DND-41 (cell line): Measurements from ENCODE around the gene SPNS2.

Experiments used
- ATAC-seq: fragments of 200-7000 bp; cut with Tn5 transposase; 3 replicates; pipeline ENCODE4 v1.9.1; 2021; ENCODE audit warnings: low read depth; ENCODE audit not compliant: insufficient read depth
- DNase-seq: peaks from one replicate; pipeline ENCODE4 v3.0.0-alpha.2; 2020
- H2AFZ ChIP-seq: 2 replicates; pipeline ENCODE4 v1.6.0; 2012; ENCODE audit warnings: low read depth, low read length
- H3K27ac ChIP-seq: 2 replicates; pipeline ENCODE4 v1.5.1; 2012; ENCODE audit warnings: low read length, inconsistent platforms
- H3K27me3 ChIP-seq: fragments of 200-600 bp; sonication (generic); 2 replicates; pipeline ENCODE4 v1.6.0; 2012; ENCODE audit warnings: low read length, mild to moderate bottlenecking, inconsistent platforms; ENCODE audit not compliant: insufficient read depth, poor library complexity
- H3K36me3 ChIP-seq: 2 replicates; pipeline ENCODE4 v1.5.1; 2012; ENCODE audit warnings: low read length, inconsistent platforms; ENCODE audit not compliant: insufficient read depth
- H3K4me1 ChIP-seq: 2 replicates; pipeline ENCODE4 v1.5.1; 2012; ENCODE audit warnings: mild to moderate bottlenecking, low read length; ENCODE audit not compliant: insufficient read depth
- H3K4me2 ChIP-seq: 2 replicates; pipeline ENCODE4 v1.6.0; 2012; ENCODE audit warnings: mild to moderate bottlenecking, moderate library complexity, low read length, inconsistent platforms; ENCODE audit not compliant: insufficient read depth
- H3K4me3 ChIP-seq, 2 experiments: fragments of 200-600 bp in 1 of 2; shearing (Covaris generic) in 1 of 2; 2 replicates each; pipeline ENCODE4 v1.5.1; 2012 to 2016; ENCODE audit warnings: inconsistent platforms in 2 of 2, low read length in 2 of 2, mild to moderate bottlenecking in 2 of 2, low read depth in 1 of 2, moderate library complexity in 1 of 2
- H3K79me2 ChIP-seq: 2 replicates; pipeline ENCODE4 v1.6.0; 2012; ENCODE audit warnings: low read length, inconsistent platforms; ENCODE audit not compliant: insufficient read depth
- H3K9ac ChIP-seq: 2 replicates; pipeline ENCODE4 v1.6.0; 2012; ENCODE audit warnings: low read depth, mild to moderate bottlenecking, inconsistent platforms, low read length, moderate library complexity
- H3K9me3 ChIP-seq: 2 replicates; pipeline ENCODE4 v1.5.1; 2012; ENCODE audit warnings: low read length, moderate library complexity, mild to moderate bottlenecking, inconsistent platforms; ENCODE audit not compliant: insufficient read depth, severe bottlenecking
- H4K20me1 ChIP-seq: 2 replicates; pipeline ENCODE4 v1.6.0; 2012; ENCODE audit warnings: low read length; ENCODE audit not compliant: insufficient read depth
- EZH2 ChIP-seq: IDR thresholded peaks from 3 replicates; pipeline ENCODE4 v1.6.1; 2012; ENCODE audit warnings: borderline replicate concordance, low read depth, mild to moderate bottlenecking, moderate library complexity, low read length, inconsistent platforms; ENCODE audit not compliant: severe bottlenecking
- TF ChIP-seq, protein P1 (sequence below): IDR thresholded peaks from 2 replicates; pipeline ENCODE4 v1.5.1; 2012; ENCODE audit warnings: borderline replicate concordance, low read length, moderate library complexity, mild to moderate bottlenecking; ENCODE audit not compliant: poor library complexity, severe bottlenecking; ENCODE audit errors: extremely low read depth

SPNS2 gene

DNA sequence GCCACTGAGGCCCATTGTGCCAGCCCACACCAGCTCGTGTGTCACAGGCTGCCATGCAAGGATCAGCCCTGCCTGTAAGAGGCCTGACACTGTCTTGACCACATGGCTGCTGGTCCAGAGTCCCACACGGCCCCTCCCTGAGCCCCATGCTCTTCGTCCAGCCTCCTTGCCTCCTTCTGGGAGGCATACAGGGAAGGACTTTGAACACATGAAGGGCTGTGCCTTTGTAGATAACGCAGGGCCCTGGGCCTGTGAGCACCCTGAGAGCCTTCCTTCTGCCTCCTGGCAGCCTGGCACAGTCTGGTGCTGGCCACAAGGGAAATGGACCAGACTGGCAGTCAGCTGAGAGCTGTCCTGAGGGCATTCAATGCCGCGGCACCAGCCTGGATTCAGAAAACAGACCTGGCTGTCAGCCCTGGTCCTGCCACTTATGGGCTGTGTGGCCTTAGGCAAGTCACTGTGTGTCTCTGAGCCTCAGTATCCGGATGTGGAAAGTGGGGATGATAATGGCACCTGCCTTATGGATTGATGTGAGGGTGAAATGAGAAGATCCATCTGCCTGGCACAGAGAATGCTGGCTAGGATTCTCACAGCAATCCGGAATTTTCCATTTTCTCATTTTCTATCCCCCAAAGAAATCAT, 19.2 kb upstream of the SPNS2 start:
- Histone ChIP-seq H2AFZ (no peak overlapping the region), H4K20me1 (no peaks in the 10 kb centered on the region), H3K27ac (peak overlapping the region; percentile 94), H3K27me3 (no peaks in the 10 kb centered on the region), H3K9ac (no peak overlapping the region), H3K79me2 (no peaks in the 10 kb centered on the region), H3K4me1 (peaks cover 27% of the 10 kb centered on the region), H3K4me3 (no peak overlapping the region), H3K9me3 (no peaks in the 10 kb centered on the region), H3K4me2 (no peak overlapping the region), H3K36me3 (no peaks in the 10 kb centered on the region; the same call in 1 of the 2 replicates)
- no peak for TF ChIP-seq EZH2
- TF ChIP-seq, protein P1, sequence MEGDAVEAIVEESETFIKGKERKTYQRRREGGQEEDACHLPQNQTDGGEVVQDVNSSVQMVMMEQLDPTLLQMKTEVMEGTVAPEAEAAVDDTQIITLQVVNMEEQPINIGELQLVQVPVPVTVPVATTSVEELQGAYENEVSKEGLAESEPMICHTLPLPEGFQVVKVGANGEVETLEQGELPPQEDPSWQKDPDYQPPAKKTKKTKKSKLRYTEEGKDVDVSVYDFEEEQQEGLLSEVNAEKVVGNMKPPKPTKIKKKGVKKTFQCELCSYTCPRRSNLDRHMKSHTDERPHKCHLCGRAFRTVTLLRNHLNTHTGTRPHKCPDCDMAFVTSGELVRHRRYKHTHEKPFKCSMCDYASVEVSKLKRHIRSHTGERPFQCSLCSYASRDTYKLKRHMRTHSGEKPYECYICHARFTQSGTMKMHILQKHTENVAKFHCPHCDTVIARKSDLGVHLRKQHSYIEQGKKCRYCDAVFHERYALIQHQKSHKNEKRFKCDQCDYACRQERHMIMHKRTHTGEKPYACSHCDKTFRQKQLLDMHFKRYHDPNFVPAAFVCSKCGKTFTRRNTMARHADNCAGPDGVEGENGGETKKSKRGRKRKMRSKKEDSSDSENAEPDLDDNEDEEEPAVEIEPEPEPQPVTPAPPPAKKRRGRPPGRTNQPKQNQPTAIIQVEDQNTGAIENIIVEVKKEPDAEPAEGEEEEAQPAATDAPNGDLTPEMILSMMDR, result no peak
- no peak for ATAC-seq
- no peak for DNase-seq

DNA sequence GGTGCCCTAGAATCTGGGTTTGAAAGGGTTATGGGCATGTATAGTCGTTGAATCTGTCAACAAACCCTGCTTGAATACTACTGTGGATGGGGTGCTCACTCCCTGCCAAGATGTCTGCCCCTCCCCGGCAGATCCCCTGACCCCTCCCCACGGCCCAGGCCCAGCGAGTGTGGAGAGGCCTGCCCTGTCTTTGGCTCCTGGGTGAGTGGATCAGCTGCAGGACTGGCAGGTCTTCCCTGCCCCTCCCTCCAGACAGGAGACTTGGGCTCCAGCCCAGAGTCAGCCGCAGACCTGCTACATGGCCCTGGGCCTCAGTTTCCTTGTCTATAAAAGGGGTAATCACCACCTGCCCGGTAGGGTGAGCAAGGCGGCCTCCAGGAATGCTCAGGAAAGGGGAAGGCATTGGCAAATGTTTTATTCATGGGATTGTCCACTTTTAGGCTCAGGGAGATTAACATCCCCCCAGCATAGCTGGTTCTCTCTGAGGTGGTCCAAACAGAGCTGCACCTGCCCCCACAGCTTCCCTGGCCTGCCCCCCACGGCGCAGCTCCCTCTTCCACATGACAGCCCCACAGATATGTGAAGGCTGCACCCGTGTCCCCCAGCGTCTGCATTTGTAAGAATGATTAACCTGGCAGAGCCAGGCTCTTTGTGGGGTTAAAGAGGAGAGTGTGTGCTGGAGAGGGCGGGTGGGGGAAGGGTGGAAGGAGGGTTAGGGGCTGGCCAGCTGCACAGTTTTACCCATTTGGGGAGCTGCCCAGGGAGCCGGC, 18.5 kb upstream of the SPNS2 start:
- DNase-seq (peak; percentile 24), ATAC-seq (peak; percentile 2; the same call in 1 of the 3 replicates)
- Histone ChIP-seq H3K4me2 (peak overlapping the region; percentile 55), H3K4me1 (peaks cover 27% of the 10 kb centered on the region), H3K9ac (peak overlapping the region; percentile 51), H3K9me3 (no peaks in the 10 kb centered on the region), H2AFZ (no peak overlapping the region), H3K4me3 (peak overlapping the region in 1 of 2 experiments; percentile 37; a peak in 1 of 4 replicates), H3K36me3 (no peaks in the 10 kb centered on the region; the same call in 1 of the 2 replicates), H3K79me2 (no peaks in the 10 kb centered on the region), H4K20me1 (no peaks in the 10 kb centered on the region), H3K27me3 (no peaks in the 10 kb centered on the region), H3K27ac (peak overlapping the region; percentile 94)
- no peak for TF ChIP-seq EZH2
- TF ChIP-seq, protein P1, result no peak

DNA sequence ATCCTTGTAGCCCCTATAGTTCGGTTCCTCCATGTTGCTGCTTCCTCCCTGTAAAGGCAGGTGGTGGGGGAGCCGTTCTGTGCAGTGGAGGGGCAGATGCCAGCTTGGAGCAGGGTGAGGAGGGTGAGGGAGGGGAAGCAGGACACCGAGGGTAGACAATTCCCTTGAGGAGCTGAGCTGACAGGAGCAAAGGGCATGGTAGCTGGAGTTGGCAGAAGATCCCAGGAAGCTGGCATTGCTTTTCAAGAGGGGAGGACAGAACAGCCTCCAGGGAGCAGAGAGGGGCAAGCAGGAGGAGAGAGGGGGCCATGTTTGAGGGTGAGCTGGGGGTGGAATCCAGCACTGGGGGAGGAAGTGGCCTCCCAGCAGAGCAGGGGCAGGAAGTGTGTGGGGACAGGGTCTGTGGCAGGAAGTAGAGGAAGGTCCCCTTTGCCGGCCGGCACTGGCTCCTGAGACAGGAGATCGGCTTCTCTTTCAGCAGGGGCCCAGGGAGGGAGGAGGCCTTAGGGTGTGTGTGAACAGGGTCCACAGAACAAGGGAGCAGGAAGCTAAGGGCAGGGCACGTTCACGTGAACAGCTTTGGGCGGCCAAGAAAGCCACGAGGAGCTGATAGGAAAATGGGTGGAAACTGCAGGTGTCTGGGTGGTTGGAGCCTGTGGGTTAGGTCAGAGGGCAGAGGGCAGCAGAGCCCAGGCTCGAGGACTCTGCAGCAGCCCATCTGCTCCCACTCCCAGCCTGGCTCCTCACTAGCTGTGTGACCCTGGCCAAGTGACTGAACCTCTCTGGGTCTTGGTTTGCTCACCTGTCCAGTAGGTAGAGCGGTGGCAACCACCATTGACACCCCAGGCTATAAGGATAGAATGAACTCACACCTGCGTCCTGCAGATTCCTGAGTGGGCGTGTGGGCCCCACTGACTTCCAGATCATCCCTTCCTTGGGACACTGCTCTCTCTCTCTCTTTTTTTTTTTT, 17.5 kb upstream of the SPNS2 start:
- H3K4me3 ChIP-seq, result peak overlapping the region in 1 of 2 experiments; percentile 37; a peak in 2 of 4 replicates
- peak overlapping the region; percentile 51 for H3K9ac ChIP-seq
- DNase-seq (peak; percentile 89), ATAC-seq (peak; percentile 91)
- peak overlapping the region; percentile 55 for H3K4me2 ChIP-seq
- no peaks in the 10 kb centered on the region for H4K20me1 ChIP-seq
- peaks cover 27% of the 10 kb centered on the region for H3K4me1 ChIP-seq
- no peaks in the 10 kb centered on the region for H3K9me3 ChIP-seq
- TF ChIP-seq EZH2, result no peak
- TF ChIP-seq, protein P1, result no peak
- no peaks in the 10 kb centered on the region for H3K79me2 ChIP-seq
- H3K27ac ChIP-seq, result peak overlapping the region; percentile 94
- no peaks in the 10 kb centered on the region for H3K27me3 ChIP-seq
- no peaks in the 10 kb centered on the region; the same call in 1 of the 2 replicates for H3K36me3 ChIP-seq
- H2AFZ ChIP-seq, result peak overlapping the region; percentile 74
